HG03457 (cell line): Measurements from ENCODE around the gene SLC25A26.
A peak's percentile ranks its signal among the peaks of the same experiment; 100 is the strongest.

Source experiments
- ATAC-seq: cut with Tn5 transposase; IDR thresholded peaks from one replicate; pipeline ENCODE4 v1.9.1; 2021; ENCODE audit warnings: moderate number of reproducible peaks; ENCODE audit not compliant: unreplicated experiment

Gene SLC25A26

GRCh38 chr3:66393333-66394005 is 172.7 kb downstream of the SLC25A26 start:
- ATAC-seq = no peak

- peak; percentile 87 for ATAC-seq
Observed at GRCh38 chr3:66394019-66394752, 173.4 kb downstream of the SLC25A26 start.

- ATAC-seq = no peak
Observed at GRCh38 chr3:66394753-66395249, 174.0 kb downstream of the SLC25A26 start.

GRCh38 chr3:66395635-66396034 is 174.8 kb downstream of the SLC25A26 start:
- no peak for ATAC-seq

DNA sequence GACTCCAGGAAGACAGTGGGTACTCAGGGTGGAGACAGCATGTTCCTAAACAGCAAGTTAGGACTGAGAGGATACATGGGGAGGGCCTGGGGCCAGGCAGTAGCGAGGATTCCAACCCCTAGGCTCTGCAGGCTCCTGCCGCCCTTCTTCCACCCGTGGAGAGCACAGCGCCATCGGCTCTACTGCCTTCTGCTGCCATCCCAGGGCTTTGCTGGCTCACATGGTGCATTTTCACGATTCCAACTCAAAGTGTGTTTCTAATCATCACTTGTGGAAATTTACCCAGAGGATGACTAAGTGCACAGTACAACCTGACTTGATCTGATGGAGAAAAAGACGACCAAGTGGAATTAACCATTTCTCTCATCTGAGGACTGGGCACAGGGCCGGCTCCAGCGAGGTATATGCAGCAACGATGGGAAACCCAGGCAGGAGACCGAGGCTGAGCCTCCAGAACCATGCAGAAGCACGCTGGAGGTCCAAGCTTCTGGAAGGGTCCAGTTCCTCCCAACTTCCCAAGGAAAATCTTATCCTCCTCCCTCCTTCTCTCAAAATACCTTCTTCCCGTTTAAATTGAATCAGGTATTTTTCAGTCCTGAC is 175.5 kb downstream of the SLC25A26 start:
- no peak for ATAC-seq

DNA sequence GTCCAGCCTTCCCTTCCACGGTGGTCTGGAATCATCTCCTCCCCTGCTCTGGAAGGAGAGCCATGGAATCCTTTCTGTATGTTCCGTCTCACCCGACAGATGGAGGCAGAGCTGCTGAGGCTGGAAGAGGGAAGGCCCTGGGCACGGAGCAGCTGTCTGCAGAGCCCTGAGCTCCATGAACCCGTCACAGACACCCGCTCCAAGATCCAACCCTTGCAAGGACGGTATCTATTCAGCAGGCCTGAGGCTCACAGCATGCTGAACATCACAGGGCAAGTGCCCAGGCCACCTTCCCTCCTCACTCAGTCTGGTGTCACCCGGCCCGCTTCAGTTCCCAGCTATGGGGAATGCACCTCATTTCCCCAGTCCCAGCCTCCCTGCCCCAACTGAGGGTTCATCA is 176.1 kb downstream of the SLC25A26 start:
- ATAC-seq = no peak

DNA sequence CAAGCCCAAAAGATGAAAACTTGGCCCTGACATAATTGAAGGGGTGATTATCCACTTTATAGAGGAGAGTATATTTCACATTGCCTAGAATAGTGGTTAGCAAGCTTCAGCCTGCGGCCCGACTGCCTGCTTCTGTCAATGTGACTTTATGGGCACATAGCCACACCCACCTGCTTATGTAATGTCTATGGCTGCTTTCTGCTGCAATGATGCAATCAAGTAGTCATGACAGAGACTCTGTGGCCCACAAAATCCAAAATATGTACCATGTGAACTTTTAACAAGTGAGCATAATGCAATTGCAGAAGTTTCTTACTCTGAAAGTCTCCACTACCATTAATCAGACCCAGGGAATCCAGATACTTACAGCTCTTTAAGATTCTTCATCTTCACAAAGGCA is 176.9 kb downstream of the SLC25A26 start:
- no peak for ATAC-seq

DNA sequence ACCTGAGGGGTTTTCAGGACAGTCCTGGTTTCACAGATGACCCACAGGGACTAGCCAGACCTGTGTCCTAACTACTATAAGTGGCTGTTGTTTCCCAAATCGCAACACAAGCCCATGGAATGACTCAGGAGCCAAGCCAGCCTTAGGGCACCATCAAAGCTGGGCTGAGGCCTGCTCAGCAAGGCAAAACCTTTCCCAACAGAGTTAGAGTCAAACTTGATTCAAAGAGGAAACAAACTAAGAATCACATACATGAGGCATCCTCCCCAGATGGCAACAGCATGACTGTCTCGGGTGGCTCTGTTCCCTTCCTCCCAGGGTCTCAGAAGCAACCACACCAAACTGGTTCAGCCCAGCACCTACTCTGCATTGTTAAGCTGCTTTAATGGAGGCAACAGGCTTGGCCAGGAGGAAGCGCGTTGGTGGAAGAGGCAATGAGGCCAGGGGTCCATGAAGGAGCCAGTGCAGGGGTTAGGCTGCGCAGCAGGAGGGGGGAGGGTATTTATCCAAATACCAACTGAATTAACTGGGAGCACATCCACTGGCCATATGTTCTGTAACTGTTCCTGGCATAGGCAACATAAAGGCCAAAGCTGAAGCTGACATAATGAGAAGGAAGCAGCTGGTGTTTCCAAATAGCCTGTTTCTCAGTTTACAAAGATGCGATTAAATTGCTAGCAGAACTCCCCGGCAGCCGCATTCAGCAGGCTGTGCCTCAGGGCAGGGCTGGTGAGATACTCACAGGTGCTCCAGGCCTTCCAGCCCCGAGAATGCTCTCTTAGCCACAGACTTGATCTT is 177.6 kb downstream of the SLC25A26 start:
- no peak for ATAC-seq

DNA sequence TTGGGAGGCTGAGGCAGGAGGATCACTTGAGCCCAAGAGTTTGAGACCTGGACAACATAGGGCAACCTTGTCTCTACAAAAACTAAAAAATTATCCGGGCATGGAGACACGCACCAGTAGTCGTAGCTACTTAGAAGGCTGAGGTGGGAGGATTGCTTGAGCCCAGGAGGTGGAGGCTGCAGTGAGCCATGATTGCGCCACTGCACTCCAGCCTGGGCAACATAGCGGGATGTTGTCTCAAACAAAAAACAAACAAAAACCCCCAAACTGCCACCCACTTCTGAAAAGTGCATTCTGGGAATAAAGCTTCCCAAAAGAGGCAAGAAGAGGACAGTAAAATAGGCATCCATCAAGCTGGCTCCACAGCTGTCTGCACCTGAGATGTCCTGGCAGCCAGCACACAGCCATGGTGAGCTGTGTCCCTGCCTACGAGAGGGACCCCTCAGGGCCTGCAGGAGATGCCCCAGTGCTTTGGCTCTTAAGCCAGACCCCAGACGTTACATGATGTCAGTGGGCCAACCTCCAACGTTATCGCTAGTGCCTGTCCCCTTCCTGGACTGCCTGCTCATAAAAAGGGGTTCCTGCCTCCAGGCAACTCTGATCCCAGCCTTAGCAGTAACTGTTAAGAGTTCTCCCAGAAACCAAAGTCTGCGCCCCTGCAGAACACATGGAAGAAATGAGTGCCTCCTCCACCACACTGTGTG is 178.9 kb downstream of the SLC25A26 start:
- no peak for ATAC-seq

DNA sequence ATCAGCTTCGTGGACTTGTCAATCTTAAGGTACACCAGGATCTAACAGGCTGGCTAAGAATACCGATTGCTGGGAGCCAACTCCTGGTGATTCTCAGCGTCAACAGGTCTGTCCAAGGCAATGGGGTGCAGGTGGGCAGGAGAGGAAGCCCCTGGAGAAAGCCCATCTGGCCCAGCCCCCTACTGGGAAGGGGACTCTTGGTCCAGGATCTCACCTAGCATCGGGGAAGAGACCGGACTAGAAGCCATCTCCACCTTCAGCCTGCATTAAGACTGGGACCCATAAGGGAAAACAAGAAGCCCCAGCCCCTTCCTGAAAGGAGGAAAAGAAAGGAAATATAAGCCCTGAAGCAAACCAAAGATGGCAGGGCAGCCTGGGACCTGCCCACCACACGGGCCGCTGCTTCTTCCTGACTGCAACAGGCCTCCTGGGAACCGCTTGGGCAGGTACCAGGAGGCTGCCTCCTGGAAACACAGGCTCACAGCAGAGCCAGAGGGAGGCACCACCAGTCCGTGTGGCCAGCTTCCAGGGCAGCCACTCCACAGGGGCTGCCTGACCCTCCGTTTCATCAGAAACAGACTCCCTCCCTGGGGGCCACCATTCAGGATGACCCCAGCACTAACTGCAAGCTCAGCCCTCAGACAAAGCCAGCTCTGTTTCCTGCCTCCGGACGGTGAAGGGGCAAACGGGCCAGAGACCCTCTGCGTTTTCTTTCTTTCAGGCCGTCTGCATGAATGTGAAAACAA is 179.8 kb downstream of the SLC25A26 start:
- ATAC-seq = no peak

- ATAC-seq = no peak
Observed at GRCh38 chr3:66401157-66401550, 180.4 kb downstream of the SLC25A26 start.

GRCh38 chr3:66401675-66402491 is 181.1 kb downstream of the SLC25A26 start:
- ATAC-seq = no peak

GRCh38 chr3:66402596-66403290 is 181.9 kb downstream of the SLC25A26 start:
- ATAC-seq = no peak

DNA sequence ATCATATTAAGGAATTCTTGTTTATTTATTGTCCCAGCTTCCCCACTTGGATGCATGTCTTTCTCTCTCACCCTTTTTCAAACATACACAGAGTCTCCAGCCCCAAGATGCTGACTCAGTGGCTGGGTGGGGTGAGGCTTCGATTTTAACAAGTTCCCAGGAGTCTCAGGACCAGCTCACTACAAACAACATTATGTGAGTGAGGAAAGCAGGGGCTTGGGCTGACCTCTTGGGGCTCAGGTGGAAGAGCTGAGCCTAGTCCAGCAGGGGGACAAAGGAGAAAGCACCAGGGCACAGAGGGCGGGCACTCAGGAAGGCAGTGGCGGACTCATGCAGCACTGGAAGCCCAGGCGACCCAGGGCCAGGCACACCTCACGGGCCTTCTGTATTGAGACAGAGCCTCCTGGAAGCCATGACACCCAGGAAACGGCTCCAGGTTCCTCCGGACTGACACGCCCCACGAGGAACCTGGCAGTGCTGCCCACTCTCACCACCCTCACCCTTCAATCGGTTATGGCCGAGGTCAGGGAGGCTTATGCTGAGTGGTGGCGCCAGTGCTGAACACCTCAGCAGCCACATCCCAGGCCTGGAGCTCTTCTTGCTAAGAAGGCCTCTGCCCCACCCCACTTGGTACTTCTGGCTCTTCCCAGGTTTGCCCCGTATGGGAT is 182.7 kb downstream of the SLC25A26 start:
- no peak for ATAC-seq

GRCh38 chr3:66404197-66404596 is 183.4 kb downstream of the SLC25A26 start:
- ATAC-seq = no peak

- no peak for ATAC-seq
Observed at GRCh38 chr3:66404903-66405700, 184.3 kb downstream of the SLC25A26 start.

GRCh38 chr3:66405701-66406091 is 184.9 kb downstream of the SLC25A26 start:
- no peak for ATAC-seq
